Measurements from ENCODE around the gene PGPEP1. TPM values are rescaled to one million over a fixed set of nuclear protein-coding genes. Genes with fewer than 3 reads are reported as not detected.

The PGPEP1 gene
- polyA plus RNA-seq, 1 donor from 2014 or later = 5.9 TPM

- H2AFZ ChIP-seq (ENCODE audit: low read depth, low read length) = no peak overlapping the region
- peak overlapping the region; percentile 29 for H3K9ac ChIP-seq (ENCODE audit: low read length)
- H3K4me3 ChIP-seq (ENCODE audit: low read length) = no peak overlapping the region
- no peaks in the 10 kb centered on the region for H3K36me3 ChIP-seq (ENCODE audit: insufficient read depth, low read length)
- no peak overlapping the region for H3K4me2 ChIP-seq (ENCODE audit: low read length)
- no peaks in the 10 kb centered on the region for H3K9me3 ChIP-seq (ENCODE audit: low read length)
- H3K79me2 ChIP-seq (replicated peaks; ENCODE audit: insufficient read depth, low read length) = peaks cover 6% of the 10 kb centered on the region
- no peak for TF ChIP-seq MXI1 (conservative IDR thresholded peaks at IDR 0.05; ENCODE audit: poor library complexity, severe bottlenecking)
- TF ChIP-seq REST (IDR thresholded peaks at IDR 0.05; ENCODE audit: borderline replicate concordance) = no peak
- no peak for TF ChIP-seq EP300 (conservative IDR thresholded peaks at IDR 0.05; ENCODE audit: poor library complexity, severe bottlenecking)
- TF ChIP-seq SMC3 (conservative IDR thresholded peaks at IDR 0.05; ENCODE audit: poor library complexity) = no peak
- H4K20me1 ChIP-seq (ENCODE audit: insufficient read depth) = no peaks in the 10 kb centered on the region
- H3K27ac ChIP-seq (ENCODE audit: low read length) = no peak overlapping the region
- H3K9me2 ChIP-seq (ENCODE audit: insufficient read depth, low read length) = no peaks in the 10 kb centered on the region
- H3F3A ChIP-seq (ENCODE audit: insufficient read depth, low read length, poor library complexity, severe bottlenecking) = peaks cover 3% of the 10 kb centered on the region
- H3K27me3 ChIP-seq (ENCODE audit: insufficient read depth, low read depth, low read length) = no peaks in the 10 kb centered on the region
Observed at GRCh38 chr19:18415178-18415867, 74.9 kb downstream of the PGPEP1 start.

- H3K4me3 ChIP-seq (ENCODE audit: low read length) = peak overlapping the region; percentile 61
- H3K79me2 ChIP-seq (replicated peaks; ENCODE audit: insufficient read depth, low read length) = peaks cover 16% of the 10 kb centered on the region
- peak overlapping the region; percentile 33 for H2AFZ ChIP-seq (ENCODE audit: low read depth, low read length)
- TF ChIP-seq MXI1 (conservative IDR thresholded peaks at IDR 0.05; ENCODE audit: poor library complexity, severe bottlenecking) (peak; percentile 51), SMC3 (conservative IDR thresholded peaks at IDR 0.05; ENCODE audit: poor library complexity) (no peak), EP300 (conservative IDR thresholded peaks at IDR 0.05; ENCODE audit: poor library complexity, severe bottlenecking) (peak; percentile 42), POLR2AphosphoS5 (IDR thresholded peaks at IDR 0.05) (peak; percentile 22)
- H3K4me2 ChIP-seq (ENCODE audit: low read length) = peak overlapping the region; percentile 55
- no peaks in the 10 kb centered on the region for H4K20me1 ChIP-seq (ENCODE audit: insufficient read depth)
- H3K9me3 ChIP-seq (ENCODE audit: low read length) = no peaks in the 10 kb centered on the region
- no peaks in the 10 kb centered on the region for H3K36me3 ChIP-seq (ENCODE audit: insufficient read depth, low read length)
- peaks cover 3% of the 10 kb centered on the region for H3F3A ChIP-seq (ENCODE audit: insufficient read depth, low read length, poor library complexity, severe bottlenecking)
- H3K27me3 ChIP-seq (ENCODE audit: insufficient read depth, low read depth, low read length) = no peaks in the 10 kb centered on the region
- peak overlapping the region; percentile 55 for H3K27ac ChIP-seq (ENCODE audit: low read length)
- H3K9ac ChIP-seq (ENCODE audit: low read length) = peak overlapping the region; percentile 66
- H3K9me2 ChIP-seq (ENCODE audit: insufficient read depth, low read length) = no peaks in the 10 kb centered on the region
Observed at GRCh38 chr19:18416778-18417249, 76.4 kb downstream of the PGPEP1 start.

GRCh38 chr19:18417250-18418028, 77.0 kb downstream of the PGPEP1 start:
- Histone ChIP-seq H3K27ac (ENCODE audit: low read length) (peak overlapping the region; percentile 77), H3K9me3 (ENCODE audit: low read length) (no peaks in the 10 kb centered on the region)
- TF ChIP-seq SMC3 (conservative IDR thresholded peaks at IDR 0.05; ENCODE audit: poor library complexity) (no peak), TAF1 (IDR thresholded peaks at IDR 0.05; ENCODE audit: low read depth) (no peak)

More at GRCh38 chr19:18417250-18418028, 77.0 kb downstream of the PGPEP1 start:
- peak overlapping the region; percentile 55 for H3K4me2 ChIP-seq (ENCODE audit: low read length)
- H3K27me3 ChIP-seq (ENCODE audit: insufficient read depth, low read depth, low read length) = no peaks in the 10 kb centered on the region
- peaks cover 3% of the 10 kb centered on the region for H3F3A ChIP-seq (ENCODE audit: insufficient read depth, low read length, poor library complexity, severe bottlenecking)
- H3K9ac ChIP-seq (ENCODE audit: low read length) = peak overlapping the region; percentile 66
- H3K9me2 ChIP-seq (ENCODE audit: insufficient read depth, low read length) = no peaks in the 10 kb centered on the region
- peaks cover 22% of the 10 kb centered on the region for H3K79me2 ChIP-seq (replicated peaks; ENCODE audit: insufficient read depth, low read length)
- H3K36me3 ChIP-seq (ENCODE audit: insufficient read depth, low read length) = no peaks in the 10 kb centered on the region
- H2AFZ ChIP-seq (ENCODE audit: low read depth, low read length) = peak overlapping the region; percentile 33
- peak overlapping the region; percentile 61 for H3K4me3 ChIP-seq (ENCODE audit: low read length)
- H4K20me1 ChIP-seq (ENCODE audit: insufficient read depth) = no peaks in the 10 kb centered on the region

Measured in neural cell (in vitro differentiated cells).